GM12878 (cell line): Measurements from ENCODE around the gene ENSA. TPM values are rescaled to one million over a fixed set of nuclear protein-coding genes. Genes with fewer than 3 reads are reported as not detected.

ENCODE experiments used
- ATF7 ChIP-seq: fragments of 450-650 bp; IDR thresholded peaks from 2 replicates; pipeline ENCODE4 v1.6.1; 2016; ENCODE audit warnings: low read depth, mild to moderate bottlenecking
- BACH1 ChIP-seq: fragments of 450-650 bp; IDR thresholded peaks from 2 replicates; pipeline ENCODE4 v1.6.1; 2017; ENCODE audit warnings: mild to moderate bottlenecking, borderline replicate concordance
- FOXK2 ChIP-seq: fragments of 450-650 bp; IDR thresholded peaks from 2 replicates; pipeline ENCODE4 v1.6.1; 2017; ENCODE audit warnings: mild to moderate bottlenecking, moderate library complexity
- FOXM1 ChIP-seq: IDR thresholded peaks from 2 replicates; pipeline ENCODE4 v1.6.1; 2012; ENCODE audit warnings: low read depth, mild to moderate bottlenecking, inconsistent platforms, low read length, moderate library complexity
- GATAD2B ChIP-seq: fragments of 450-650 bp; conservative IDR thresholded peaks from 2 replicates; pipeline ENCODE4 v1.6.1; 2017; ENCODE audit warnings: low read depth, mild to moderate bottlenecking, moderate library complexity
- HDAC2 ChIP-seq: fragments of 200-600 bp; sonication (generic); IDR thresholded peaks from 2 replicates; pipeline ENCODE4 v1.6.1; 2017
- IRF4 ChIP-seq: IDR thresholded peaks from 2 replicates; pipeline ENCODE4 v1.6.1; 2011; ENCODE audit warnings: low read depth, low read length
- MEF2A ChIP-seq: IDR thresholded peaks from 2 replicates; pipeline ENCODE4 v1.6.1; 2011; ENCODE audit warnings: low read depth, mild to moderate bottlenecking, low read length, moderate library complexity; ENCODE audit not compliant: insufficient read depth
- MEF2B ChIP-seq: fragments of 450-650 bp; IDR thresholded peaks from 2 replicates; pipeline ENCODE4 v1.6.1; 2018; ENCODE audit warnings: mild to moderate bottlenecking, moderate library complexity; ENCODE audit not compliant: partially characterized antibody, poor library complexity, severe bottlenecking
- MYB ChIP-seq: fragments of 150-350 bp; IDR thresholded peaks from 2 replicates; pipeline ENCODE4 v1.6.1; 2014; ENCODE audit warnings: mild to moderate bottlenecking, low read depth, low read length, borderline replicate concordance
- NFYA ChIP-seq: IDR thresholded peaks from 2 replicates; pipeline ENCODE4 v1.6.1; 2011; ENCODE audit warnings: low read depth, mild to moderate bottlenecking, low read length, improper control_type of control experiment, borderline replicate concordance
- NR2F1 ChIP-seq: fragments of 450-650 bp; conservative IDR thresholded peaks from 2 replicates; pipeline ENCODE4 v1.6.1; 2017; ENCODE audit warnings: mild to moderate bottlenecking
- PAX5 ChIP-seq: IDR thresholded peaks from 2 replicates; pipeline ENCODE4 v1.6.1; 2011; ENCODE audit warnings: low read depth, low read length, borderline replicate concordance
- PAX8 ChIP-seq: fragments of 450-650 bp; IDR thresholded peaks from 2 replicates; pipeline ENCODE4 v1.6.1; 2017; ENCODE audit warnings: mild to moderate bottlenecking, moderate library complexity
- PML ChIP-seq: IDR thresholded peaks from 2 replicates; pipeline ENCODE4 v1.6.1; 2012; ENCODE audit warnings: low read length, inconsistent platforms
- POLR2A ChIP-seq: IDR thresholded peaks from 2 replicates; pipeline ENCODE4 v1.6.1; 2011; ENCODE audit warnings: low read depth, mild to moderate bottlenecking, low read length
- POLR2AphosphoS2 ChIP-seq: IDR thresholded peaks from 2 replicates; pipeline ENCODE4 v1.6.1; 2011; ENCODE audit warnings: low read depth, mild to moderate bottlenecking, low read length, improper control_type of control experiment, moderate library complexity
- POLR2AphosphoS5 ChIP-seq: IDR thresholded peaks from 2 replicates; pipeline ENCODE4 v1.6.1; 2011; ENCODE audit warnings: mild to moderate bottlenecking, low read length, inconsistent platforms
- RAD21 ChIP-seq: IDR thresholded peaks from 2 replicates; pipeline ENCODE4 v1.6.1; 2011; ENCODE audit warnings: mild to moderate bottlenecking, low read depth, low read length, moderate library complexity; ENCODE audit not compliant: insufficient read depth
- RBBP5 ChIP-seq: fragments of 200-600 bp; sonication (generic); conservative IDR thresholded peaks from 2 replicates; pipeline ENCODE4 v1.6.1; 2016
- RCOR1 ChIP-seq: conservative IDR thresholded peaks from 2 replicates; pipeline ENCODE4 v1.6.1; 2012; ENCODE audit warnings: low read depth, low read length, improper control_type of control experiment
- RFX5 ChIP-seq: IDR thresholded peaks from 2 replicates; pipeline ENCODE4 v1.6.1; 2011; ENCODE audit warnings: low read depth, low read length, improper control_type of control experiment
- SMAD1 ChIP-seq: fragments of 450-650 bp; IDR thresholded peaks from 2 replicates; pipeline ENCODE4 v1.6.1; 2018; ENCODE audit warnings: mild to moderate bottlenecking, low read depth; ENCODE audit not compliant: partially characterized antibody
- SMC3 ChIP-seq: IDR thresholded peaks from 2 replicates; pipeline ENCODE4 v1.6.1; 2011; ENCODE audit warnings: low read length, improper control_type of control experiment, borderline replicate concordance
- SP1 ChIP-seq: IDR thresholded peaks from one replicate; pipeline ENCODE4 v1.6.1; 2011; ENCODE audit warnings: low read depth, low read length
- SRF ChIP-seq, 2 experiments: IDR thresholded peaks; 2 replicates each; pipeline ENCODE4 v1.6.1; 2011; ENCODE audit warnings: low read depth in 2 of 2, low read length in 2 of 2, mild to moderate bottlenecking in 1 of 2, moderate library complexity in 1 of 2
- STAT3 ChIP-seq: IDR thresholded peaks from 2 replicates; pipeline ENCODE4 v1.6.1; 2011; ENCODE audit warnings: low read depth, low read length, improper control_type of control experiment
- YY1 ChIP-seq: IDR thresholded peaks from 2 replicates; pipeline ENCODE4 v1.6.1; 2011; ENCODE audit warnings: low read depth, mild to moderate bottlenecking, low read length
- polyA plus RNA-seq, 11 experiments: library from polyadenylated mRNA; depleted of rRNA in 4 of 11; unstranded in 6 of 11; stranded (reverse) in 5 of 11; fragments of >200 nt; fragmentation: Nextera tagmentation in 4 of 11; fragmentation: Illumina TruSeq in 1 of 11; extraction: Ambion mirVana in 4 of 11; extraction: Trizol in 1 of 11; gene quantifications; 1 replicate in 1 of 11; 2 replicates in 10 of 11; pipeline versions ENCODE4 v1.2.1 to v1.2.3, GENCODE V29; 2011 to 2016; ENCODE audit warnings: inconsistent platforms in 2 of 11, missing spikeins in 2 of 11, low read depth in 1 of 11
- total RNA-seq, 4 experiments: library from RNA; depleted of rRNA in 3 of 4; stranded (reverse); fragments of >200 nt in 3 of 4; fragmentation: Illumina TruSeq in 1 of 4; extraction: Trizol in 1 of 4; gene quantifications; 2 replicates each; pipeline versions ENCODE4 v1.2.1 to v1.2.3, GENCODE V29; 2013 to 2021
- TF ChIP-seq, protein P1 (sequence below): IDR thresholded peaks from 2 replicates; pipeline ENCODE4 v1.6.1; 2011; ENCODE audit warnings: low read depth, low read length, improper control_type of control experiment, borderline replicate concordance
- TF ChIP-seq, protein P2 (sequence below): IDR thresholded peaks from 2 replicates; pipeline ENCODE4 v1.6.1; 2011; ENCODE audit warnings: borderline replicate concordance, low read depth, mild to moderate bottlenecking, moderate library complexity, low read length; ENCODE audit not compliant: insufficient read depth, poor library complexity, severe bottlenecking
- TF ChIP-seq, protein P3 (sequence below): fragments of 450-650 bp; IDR thresholded peaks from 2 replicates; pipeline ENCODE4 v1.6.1; 2017; ENCODE audit warnings: low read depth, mild to moderate bottlenecking, moderate library complexity

The ENSA gene
- total and polyA plus RNA-seq, 10 of the 15 experiments (the other 5 are each of a cell fraction or from before 2014, with no cell fraction given): 56.1 to 605 (median 143) TPM

DNA sequence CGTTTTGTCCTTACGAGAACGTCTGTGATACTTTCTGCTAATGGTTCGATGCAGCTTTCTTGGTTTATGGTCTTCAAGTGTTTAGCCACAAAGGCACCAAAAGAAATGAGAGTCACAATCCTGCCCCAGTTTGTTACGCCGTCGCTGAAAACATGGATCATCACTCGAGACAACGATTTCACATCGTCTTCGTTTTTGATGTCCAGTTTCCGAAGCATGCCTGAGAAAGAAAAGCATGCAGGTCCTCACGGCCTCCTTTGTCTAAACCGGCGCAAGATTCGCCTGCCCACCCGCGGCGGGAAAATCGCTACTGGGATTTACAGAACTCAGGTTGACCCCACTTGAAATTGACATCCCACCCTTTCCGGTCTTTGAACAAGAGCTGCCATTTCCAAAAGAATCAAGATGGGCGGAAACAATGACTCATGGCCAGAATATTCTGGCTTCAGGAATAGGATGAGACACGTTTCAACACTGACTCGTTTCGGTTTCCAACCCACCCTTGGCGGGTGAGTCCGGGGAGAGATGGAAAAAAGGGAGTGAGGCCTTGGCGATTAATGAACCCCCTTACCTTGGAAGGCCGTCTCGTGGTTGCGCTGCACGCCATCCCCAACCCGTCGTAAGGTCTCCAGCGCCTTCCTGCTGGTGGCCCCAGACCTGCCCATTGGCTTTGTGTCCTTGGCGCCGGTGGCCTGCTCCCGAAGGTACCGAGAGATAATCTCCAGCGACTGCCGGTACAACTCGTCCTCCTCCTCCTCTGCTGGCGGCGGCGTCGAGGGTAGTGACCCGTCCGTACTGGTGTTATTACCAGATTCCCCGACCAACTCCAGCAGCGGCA is 50.9 kb downstream of the ENSA start (continued):
- TF ChIP-seq YY1 (peak; percentile 67; the same call in 1 of the 2 replicates), HDAC2 (no peak), POLR2AphosphoS2 (no peak), NFYA (no peak), PAX8 (no peak), IRF4 (no peak), GATAD2B (no peak), RBBP5 (no peak), BACH1 (no peak), POLR2AphosphoS5 (peak; percentile 21), SMC3 (peak; percentile 13; the same call in 1 of the 2 replicates), MEF2B (no peak), SP1 (no peak), FOXM1 (0 out of 2 replicates have a peak, but pooled peaks have one; percentile 38), PML (no peak), STAT3 (no peak), SMAD1 (peak; percentile 14), MYB (no peak), MEF2A (no peak), RFX5 (no peak), RAD21 (no peak), POLR2A (no peak), PAX5 (no peak), SRF (IDR thresholded peaks at IDR 0.05; ENCODE audit: low read depth in 2 of 2, low read length in 2 of 2) (no peak), NR2F1 (no peak), RCOR1 (no peak), ATF7 (0 out of 2 replicates have a peak, but pooled peaks have one; percentile 12), FOXK2 (no peak)
- TF ChIP-seq, protein P1, sequence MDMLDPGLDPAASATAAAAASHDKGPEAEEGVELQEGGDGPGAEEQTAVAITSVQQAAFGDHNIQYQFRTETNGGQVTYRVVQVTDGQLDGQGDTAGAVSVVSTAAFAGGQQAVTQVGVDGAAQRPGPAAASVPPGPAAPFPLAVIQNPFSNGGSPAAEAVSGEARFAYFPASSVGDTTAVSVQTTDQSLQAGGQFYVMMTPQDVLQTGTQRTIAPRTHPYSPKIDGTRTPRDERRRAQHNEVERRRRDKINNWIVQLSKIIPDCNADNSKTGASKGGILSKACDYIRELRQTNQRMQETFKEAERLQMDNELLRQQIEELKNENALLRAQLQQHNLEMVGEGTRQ: no peak
- TF ChIP-seq, protein P2, sequence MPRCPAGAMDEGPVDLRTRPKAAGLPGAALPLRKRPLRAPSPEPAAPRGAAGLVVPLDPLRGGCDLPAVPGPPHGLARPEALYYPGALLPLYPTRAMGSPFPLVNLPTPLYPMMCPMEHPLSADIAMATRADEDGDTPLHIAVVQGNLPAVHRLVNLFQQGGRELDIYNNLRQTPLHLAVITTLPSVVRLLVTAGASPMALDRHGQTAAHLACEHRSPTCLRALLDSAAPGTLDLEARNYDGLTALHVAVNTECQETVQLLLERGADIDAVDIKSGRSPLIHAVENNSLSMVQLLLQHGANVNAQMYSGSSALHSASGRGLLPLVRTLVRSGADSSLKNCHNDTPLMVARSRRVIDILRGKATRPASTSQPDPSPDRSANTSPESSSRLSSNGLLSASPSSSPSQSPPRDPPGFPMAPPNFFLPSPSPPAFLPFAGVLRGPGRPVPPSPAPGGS: no peak
- TF ChIP-seq, protein P3, sequence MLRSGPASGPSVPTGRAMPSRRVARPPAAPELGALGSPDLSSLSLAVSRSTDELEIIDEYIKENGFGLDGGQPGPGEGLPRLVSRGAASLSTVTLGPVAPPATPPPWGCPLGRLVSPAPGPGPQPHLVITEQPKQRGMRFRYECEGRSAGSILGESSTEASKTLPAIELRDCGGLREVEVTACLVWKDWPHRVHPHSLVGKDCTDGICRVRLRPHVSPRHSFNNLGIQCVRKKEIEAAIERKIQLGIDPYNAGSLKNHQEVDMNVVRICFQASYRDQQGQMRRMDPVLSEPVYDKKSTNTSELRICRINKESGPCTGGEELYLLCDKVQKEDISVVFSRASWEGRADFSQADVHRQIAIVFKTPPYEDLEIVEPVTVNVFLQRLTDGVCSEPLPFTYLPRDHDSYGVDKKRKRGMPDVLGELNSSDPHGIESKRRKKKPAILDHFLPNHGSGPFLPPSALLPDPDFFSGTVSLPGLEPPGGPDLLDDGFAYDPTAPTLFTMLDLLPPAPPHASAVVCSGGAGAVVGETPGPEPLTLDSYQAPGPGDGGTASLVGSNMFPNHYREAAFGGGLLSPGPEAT: 0 out of 2 replicates have a peak, but pooled peaks have one; percentile 17
